ENCODE data around the gene C12orf43. TPM values are rescaled to one million over a fixed set of nuclear protein-coding genes. Genes with fewer than 3 reads are reported as not detected.

The C12orf43 gene
- total RNA-seq, 1 experiment from 2014 or later = 22.1 TPM

DNA sequence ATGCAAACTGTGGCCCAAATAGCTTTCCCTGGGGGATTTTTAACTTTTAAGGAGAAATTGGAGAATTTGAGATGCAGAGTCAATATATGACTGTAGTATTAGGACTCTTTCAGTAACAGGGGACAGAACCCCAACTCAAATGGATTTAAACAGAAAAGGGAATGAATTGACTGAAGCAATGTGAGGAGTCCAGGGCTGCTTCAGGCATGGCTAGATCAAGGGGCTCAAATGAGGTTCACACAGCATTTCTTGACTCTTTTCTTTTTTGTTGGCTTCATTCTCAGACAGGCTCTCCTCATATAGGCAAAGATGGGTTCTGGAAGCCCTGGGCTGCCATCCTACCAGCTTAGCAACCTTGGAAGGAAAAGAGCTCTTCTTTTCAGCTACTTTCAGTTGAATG, 24.3 kb downstream of the C12orf43 start:
- Histone ChIP-seq H3K9me3 (no peaks in the 10 kb centered on the region), H3K27me3 (replicated peaks; ENCODE audit: control insufficient read depth, insufficient read depth, low read length) (no peaks in the 10 kb centered on the region), H3K36me3 (ENCODE audit: control insufficient read depth, insufficient read depth, low read length) (peaks cover 9% of the 10 kb centered on the region), H3K4me3 (ENCODE audit: low read depth, low read length) (no peak overlapping the region), H3K4me1 (no peaks in the 10 kb centered on the region)
- H3K27ac Mint-ChIP-seq (ENCODE audit: unreplicated experiment) = no peak overlapping the region
- no peaks in the 10 kb centered on the region for H3K27me3 Mint-ChIP-seq (ENCODE audit: insufficient read depth, unreplicated experiment)
- intact Hi-C loops (cut with micrococcal nuclease; ENCODE audit: unreplicated experiment) = no loop called here
- peaks cover 25% of the 10 kb centered on the region for H3K9me3 Mint-ChIP-seq (ENCODE audit: unreplicated experiment)
- H3K4me1 Mint-ChIP-seq (ENCODE audit: low read depth, unreplicated experiment) = peaks cover 7% of the 10 kb centered on the region
- POLR2A ChIA-PET = no interaction called here
- DNase-seq = no peak
- TF ChIP-seq, protein P1, sequence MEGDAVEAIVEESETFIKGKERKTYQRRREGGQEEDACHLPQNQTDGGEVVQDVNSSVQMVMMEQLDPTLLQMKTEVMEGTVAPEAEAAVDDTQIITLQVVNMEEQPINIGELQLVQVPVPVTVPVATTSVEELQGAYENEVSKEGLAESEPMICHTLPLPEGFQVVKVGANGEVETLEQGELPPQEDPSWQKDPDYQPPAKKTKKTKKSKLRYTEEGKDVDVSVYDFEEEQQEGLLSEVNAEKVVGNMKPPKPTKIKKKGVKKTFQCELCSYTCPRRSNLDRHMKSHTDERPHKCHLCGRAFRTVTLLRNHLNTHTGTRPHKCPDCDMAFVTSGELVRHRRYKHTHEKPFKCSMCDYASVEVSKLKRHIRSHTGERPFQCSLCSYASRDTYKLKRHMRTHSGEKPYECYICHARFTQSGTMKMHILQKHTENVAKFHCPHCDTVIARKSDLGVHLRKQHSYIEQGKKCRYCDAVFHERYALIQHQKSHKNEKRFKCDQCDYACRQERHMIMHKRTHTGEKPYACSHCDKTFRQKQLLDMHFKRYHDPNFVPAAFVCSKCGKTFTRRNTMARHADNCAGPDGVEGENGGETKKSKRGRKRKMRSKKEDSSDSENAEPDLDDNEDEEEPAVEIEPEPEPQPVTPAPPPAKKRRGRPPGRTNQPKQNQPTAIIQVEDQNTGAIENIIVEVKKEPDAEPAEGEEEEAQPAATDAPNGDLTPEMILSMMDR (IDR thresholded peaks at IDR 0.05; ENCODE audit: insufficient read depth in 1 of 2, low read depth in 1 of 2, low read length in 1 of 2, severe bottlenecking in 1 of 2, unreplicated experiment in 1 of 2) = no peak
- no peak overlapping the region for H3K4me3 Mint-ChIP-seq (ENCODE audit: unreplicated experiment)
- H3K36me3 Mint-ChIP-seq (ENCODE audit: insufficient read depth, unreplicated experiment) = peaks cover 66% of the 10 kb centered on the region
- no TSS peak for BruUV-seq (replicated peaks)
- CTCF ChIA-PET = no interaction called here

DNA sequence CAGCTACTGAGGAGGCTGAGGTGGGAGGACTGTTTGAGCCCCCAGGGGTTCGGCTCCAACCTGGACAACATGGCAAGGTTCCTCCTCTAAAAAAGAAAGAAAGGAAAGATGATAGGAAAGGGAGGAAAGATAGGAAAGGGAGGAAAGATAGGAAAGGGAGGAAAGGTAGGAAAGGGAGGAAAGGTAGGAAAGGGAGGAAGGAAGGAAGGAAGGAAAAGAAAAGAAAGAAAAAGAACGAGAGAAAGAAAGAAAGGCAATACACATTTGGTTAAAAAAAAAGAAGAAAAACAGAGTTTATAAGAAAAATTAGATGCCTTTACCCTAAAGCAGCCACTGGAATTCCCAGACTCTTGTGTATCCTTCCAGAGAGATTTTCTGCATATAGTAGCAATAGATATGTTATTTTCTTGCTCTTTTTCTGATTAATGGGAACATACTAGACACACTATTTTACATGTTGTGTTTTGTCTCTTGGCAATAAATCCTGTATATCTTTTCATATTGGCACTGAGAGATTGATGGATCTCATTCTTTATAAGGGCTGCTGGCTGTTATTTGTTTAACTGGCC, 25.7 kb downstream of the C12orf43 start:
- Histone ChIP-seq H3K27me3 (replicated peaks; ENCODE audit: control insufficient read depth, insufficient read depth, low read length) (no peaks in the 10 kb centered on the region), H3K4me3 (ENCODE audit: low read depth, low read length) (no peak overlapping the region), H3K36me3 (ENCODE audit: control insufficient read depth, insufficient read depth, low read length) (peaks cover 9% of the 10 kb centered on the region), H3K4me1 (no peaks in the 10 kb centered on the region), H3K9me3 (no peaks in the 10 kb centered on the region)
- Mint-ChIP-seq H3K4me1 (ENCODE audit: low read depth, unreplicated experiment) (peaks cover 13% of the 10 kb centered on the region), H3K27me3 (ENCODE audit: insufficient read depth, unreplicated experiment) (no peaks in the 10 kb centered on the region), H3K9me3 (ENCODE audit: unreplicated experiment) (peaks cover 25% of the 10 kb centered on the region), H3K36me3 (ENCODE audit: insufficient read depth, unreplicated experiment) (peaks cover 62% of the 10 kb centered on the region), H3K27ac (ENCODE audit: unreplicated experiment) (no peak overlapping the region), H3K4me3 (ENCODE audit: unreplicated experiment) (no peak overlapping the region)
- ChIA-PET CTCF (no interaction called here), POLR2A (no interaction called here)
- TF ChIP-seq, protein P1 (IDR thresholded peaks at IDR 0.05; ENCODE audit: insufficient read depth in 1 of 2, low read depth in 1 of 2, low read length in 1 of 2, severe bottlenecking in 1 of 2, unreplicated experiment in 1 of 2) = no peak
- intact Hi-C loops (cut with micrococcal nuclease; ENCODE audit: unreplicated experiment) = no loop called here
- no peak for DNase-seq
- no TSS peak for BruUV-seq (replicated peaks)

DNA sequence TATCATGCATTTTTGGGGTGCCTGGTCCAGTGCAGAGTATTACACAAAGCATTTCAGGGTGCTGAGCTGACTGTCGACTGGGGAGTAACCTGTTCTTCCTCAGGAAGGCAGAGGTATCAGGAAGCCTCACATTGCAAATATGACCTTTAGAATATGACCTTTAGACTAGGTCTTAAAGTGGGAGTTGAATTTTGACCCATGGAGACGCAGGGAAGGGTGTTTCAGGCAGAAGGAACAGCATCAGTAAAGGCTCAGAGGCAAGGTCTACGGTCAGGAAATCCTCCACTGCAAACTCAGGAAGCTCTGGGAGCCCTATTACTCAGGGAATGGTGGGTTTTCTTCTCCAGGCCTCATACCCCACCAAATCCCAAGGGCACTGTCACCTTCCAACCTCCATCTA, 26.6 kb downstream of the C12orf43 start:
- H3K4me1 Mint-ChIP-seq (ENCODE audit: low read depth, unreplicated experiment) = peaks cover 13% of the 10 kb centered on the region
- H3K9me3 Mint-ChIP-seq (ENCODE audit: unreplicated experiment) = peaks cover 17% of the 10 kb centered on the region
- BruUV-seq (replicated peaks) = no TSS peak
- no peaks in the 10 kb centered on the region for H3K27me3 Mint-ChIP-seq (ENCODE audit: insufficient read depth, unreplicated experiment)
- DNase-seq = no peak
- POLR2A ChIA-PET = interaction anchor here (1.1 kb wide), 1 partner anchor 9 kb away, joined by 3 read pairs; no protein-coding TSS in a partner anchor
- Histone ChIP-seq H3K4me1 (peaks cover 4% of the 10 kb centered on the region), H3K36me3 (ENCODE audit: control insufficient read depth, insufficient read depth, low read length) (peaks cover 5% of the 10 kb centered on the region), H3K9me3 (no peaks in the 10 kb centered on the region), H3K4me3 (ENCODE audit: low read depth, low read length) (no peak overlapping the region), H3K27me3 (replicated peaks; ENCODE audit: control insufficient read depth, insufficient read depth, low read length) (no peaks in the 10 kb centered on the region)
- no peak overlapping the region for H3K4me3 Mint-ChIP-seq (ENCODE audit: unreplicated experiment)
- no peak overlapping the region for H3K27ac Mint-ChIP-seq (ENCODE audit: unreplicated experiment)
- CTCF ChIA-PET = no interaction called here
- peaks cover 55% of the 10 kb centered on the region for H3K36me3 Mint-ChIP-seq (ENCODE audit: insufficient read depth, unreplicated experiment)
- TF ChIP-seq, protein P1 (IDR thresholded peaks at IDR 0.05; ENCODE audit: insufficient read depth in 1 of 2, low read depth in 1 of 2, low read length in 1 of 2, severe bottlenecking in 1 of 2, unreplicated experiment in 1 of 2) = no peak
- intact Hi-C loops (cut with micrococcal nuclease; ENCODE audit: unreplicated experiment) = no loop called here

Data from Caco-2 (cell line).